HL-60 (cell line): ENCODE data around the gene SOX4.

Experiments used
- GABPA ChIP-seq: IDR thresholded peaks from 2 replicates; pipeline ENCODE4 v1.6.1; 2012; ENCODE audit warnings: low read depth
- POLR2AphosphoS5 ChIP-seq: IDR thresholded peaks from 2 replicates; pipeline ENCODE4 v1.6.1; 2012; ENCODE audit warnings: low read depth
- SPI1 ChIP-seq: IDR thresholded peaks from 2 replicates; pipeline ENCODE4 v1.6.1; 2012; ENCODE audit warnings: low read depth, mild to moderate bottlenecking, borderline replicate concordance
- TF ChIP-seq, protein P1 (sequence below): IDR thresholded peaks from one replicate; pipeline ENCODE4 v1.5.1; 2011; ENCODE audit warnings: low read length, control low read depth, inconsistent platforms; ENCODE audit not compliant: insufficient read depth

- TF ChIP-seq, protein P1, sequence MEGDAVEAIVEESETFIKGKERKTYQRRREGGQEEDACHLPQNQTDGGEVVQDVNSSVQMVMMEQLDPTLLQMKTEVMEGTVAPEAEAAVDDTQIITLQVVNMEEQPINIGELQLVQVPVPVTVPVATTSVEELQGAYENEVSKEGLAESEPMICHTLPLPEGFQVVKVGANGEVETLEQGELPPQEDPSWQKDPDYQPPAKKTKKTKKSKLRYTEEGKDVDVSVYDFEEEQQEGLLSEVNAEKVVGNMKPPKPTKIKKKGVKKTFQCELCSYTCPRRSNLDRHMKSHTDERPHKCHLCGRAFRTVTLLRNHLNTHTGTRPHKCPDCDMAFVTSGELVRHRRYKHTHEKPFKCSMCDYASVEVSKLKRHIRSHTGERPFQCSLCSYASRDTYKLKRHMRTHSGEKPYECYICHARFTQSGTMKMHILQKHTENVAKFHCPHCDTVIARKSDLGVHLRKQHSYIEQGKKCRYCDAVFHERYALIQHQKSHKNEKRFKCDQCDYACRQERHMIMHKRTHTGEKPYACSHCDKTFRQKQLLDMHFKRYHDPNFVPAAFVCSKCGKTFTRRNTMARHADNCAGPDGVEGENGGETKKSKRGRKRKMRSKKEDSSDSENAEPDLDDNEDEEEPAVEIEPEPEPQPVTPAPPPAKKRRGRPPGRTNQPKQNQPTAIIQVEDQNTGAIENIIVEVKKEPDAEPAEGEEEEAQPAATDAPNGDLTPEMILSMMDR: no peak
- TF ChIP-seq SPI1 (no peak), GABPA (no peak), POLR2AphosphoS5 (no peak)
Measured at GRCh38 chr6:21634582-21634981, 41.0 kb downstream of the SOX4 start.
